Fibroblast of peridontal ligament (primary cell): ENCODE data around the gene PSMD6.
A peak's percentile ranks its signal among the peaks of the same experiment; 100 is the strongest.

Source experiments
- DNase-seq: peaks from one replicate; pipeline ENCODE4 v3.0.0-alpha.2; 2010; ENCODE audit errors: extremely low read depth

The PSMD6 gene

GRCh38 chr3:64023187-64023860 is at the start of gene PSMD6:
Gene PSMD6, minus strand, starts transcription at chr3:64023494. Its CDS starts 75 bp downstream, at chr3:64023419.
- DNase-seq, result peak; percentile 78

- DNase-seq, result no peak
Observed at GRCh38 chr3:64072126-64072525, 48.8 kb upstream of the PSMD6 start.

GRCh38 chr3:64070704-64071103 is 47.4 kb upstream of the PSMD6 start:
- DNase-seq, result no peak

- DNase-seq, result no peak
Observed at GRCh38 chr3:64067506-64068346, 44.4 kb upstream of the PSMD6 start.

GRCh38 chr3:64064804-64065203 is 41.5 kb upstream of the PSMD6 start:
- DNase-seq, result no peak

- DNase-seq, result no peak
Observed at GRCh38 chr3:64063983-64064438, 40.7 kb upstream of the PSMD6 start.

- DNase-seq, result no peak
Observed at GRCh38 chr3:64063207-64063982, 40.1 kb upstream of the PSMD6 start.

- no peak for DNase-seq
Observed at GRCh38 chr3:64061628-64062027, 38.3 kb upstream of the PSMD6 start.

GRCh38 chr3:64059484-64060175 is 36.3 kb upstream of the PSMD6 start:
- no peak for DNase-seq

- DNase-seq, result no peak
Observed at GRCh38 chr3:64058566-64058965, 35.3 kb upstream of the PSMD6 start.

GRCh38 chr3:64057231-64057630 is 33.9 kb upstream of the PSMD6 start:
- no peak for DNase-seq

- DNase-seq, result no peak
Observed at GRCh38 chr3:64056606-64057180, 33.4 kb upstream of the PSMD6 start.

GRCh38 chr3:64055076-64055475 is 31.8 kb upstream of the PSMD6 start:
- DNase-seq, result no peak

GRCh38 chr3:64054488-64054887 is 31.2 kb upstream of the PSMD6 start:
- DNase-seq, result no peak

- DNase-seq, result no peak
Observed at GRCh38 chr3:64053581-64053980, 30.3 kb upstream of the PSMD6 start.

- DNase-seq, result no peak
Observed at GRCh38 chr3:64053117-64053516, 29.8 kb upstream of the PSMD6 start.

GRCh38 chr3:64049832-64050231 is 26.5 kb upstream of the PSMD6 start:
- no peak for DNase-seq

- DNase-seq, result peak; percentile 25
Observed at GRCh38 chr3:64049136-64049535, 25.8 kb upstream of the PSMD6 start.

GRCh38 chr3:64048631-64049061 is 25.4 kb upstream of the PSMD6 start:
- peak; percentile 90 for DNase-seq

- DNase-seq, result peak; percentile 34
Observed at GRCh38 chr3:64047787-64048186, 24.5 kb upstream of the PSMD6 start.

- DNase-seq, result no peak
Observed at GRCh38 chr3:64046996-64047594, 23.8 kb upstream of the PSMD6 start.
